K562 (cell line): Measurements from ENCODE around the gene CBX3.
"Not testable (repeated sequence)": the region's sequence is repeated elsewhere in the genome, so short reads cannot be mapped to it uniquely, and the experiment has no call there.

ENCODE experiments used
- CCNT2 ChIP-seq: IDR thresholded peaks from 2 replicates; pipeline ENCODE4 v1.6.1; 2011; ENCODE audit warnings: borderline replicate concordance, low read depth, mild to moderate bottlenecking, moderate library complexity, mixed read lengths, low read length; ENCODE audit not compliant: insufficient read length; ENCODE audit errors: extremely low read depth
- CTCF ChIP-seq, 3 experiments: IDR thresholded peaks in 2 of 3; conservative IDR thresholded peaks in 1 of 3; 2 replicates each; pipeline ENCODE4 v1.5.1; 2011 to 2012; ENCODE audit warnings: low read length in 3 of 3, mild to moderate bottlenecking in 3 of 3, control low read depth in 2 of 3, improper control_type of control experiment in 1 of 3, inconsistent platforms in 1 of 3, low read depth in 1 of 3, mixed read lengths in 1 of 3, moderate library complexity in 1 of 3; ENCODE audit not compliant: insufficient read depth in 2 of 3
- DPF2 ChIP-seq: fragments of 450-650 bp; IDR thresholded peaks from 2 replicates; pipeline ENCODE4 v1.6.1; 2016
- EZH2 ChIP-seq: IDR thresholded peaks from 2 replicates; pipeline ENCODE4 v1.6.1; 2012; ENCODE audit warnings: low read depth, mild to moderate bottlenecking, inconsistent platforms, low read length, borderline replicate concordance
- HBP1 ChIP-seq: fragments of 450-650 bp; formaldehyde crosslinking; IDR thresholded peaks from 2 replicates; pipeline ENCODE4 v1.4.0; 2022; ENCODE audit warnings: missing genetic modification characterization
- MAFF ChIP-seq: IDR thresholded peaks from 2 replicates; pipeline ENCODE4 v1.6.1; 2012; ENCODE audit warnings: low read length, improper control_type of control experiment
- RNF2 ChIP-seq: sonication (generic); IDR thresholded peaks from 2 replicates; pipeline ENCODE4 v1.6.1; 2016
- USF2 ChIP-seq: sonication (generic); formaldehyde crosslinking; IDR thresholded peaks from 2 replicates; pipeline ENCODE4 v1.5.0; 2020; ENCODE audit warnings: missing genetic modification reagents

- TF ChIP-seq CTCF (IDR thresholded peaks at IDR 0.05 in 2 of 3, conservative IDR thresholded peaks at IDR 0.05 in 1 of 3; ENCODE audit: insufficient read depth in 2 of 3, low read depth in 1 of 3, low read length in 3 of 3); USF2 (CRISPR knock-in tag); EZH2; DPF2; MAFF; CCNT2; RNF2; HBP1 (CRISPR knock-in tag): not testable (repeated sequence)
These were observed 25.6 kb upstream of the CBX3 start for GRCh38 chr7:26175903-26176302.
